ENCODE results near the gene P4HA1. TPM values are rescaled to one million over a fixed set of nuclear protein-coding genes. Genes with fewer than 3 reads are reported as not detected.

The P4HA1 gene
- total RNA-seq, 1 experiment from 2014 or later: 34.4 TPM

GRCh38 chr10:73096449-73097304, at the start of gene P4HA1 (continued):
- TF ChIP-seq TP53 (CRISPR knock-in tag; IDR thresholded peaks at IDR 0.05) (no peak), MYBL2 (CRISPR knock-in tag; IDR thresholded peaks at IDR 0.05) (peak; percentile 36; the same call in 1 of the 2 replicates), STAT6 (CRISPR knock-in tag; conservative IDR thresholded peaks at IDR 0.05; ENCODE audit: low read depth) (no peak), GABPB1 (CRISPR knock-in tag; IDR thresholded peaks at IDR 0.05) (peak; percentile 54), ZNF121 (CRISPR knock-in tag; IDR thresholded peaks at IDR 0.05) (no peak), TCF7 (CRISPR knock-in tag; IDR thresholded peaks at IDR 0.05; ENCODE audit: low read depth) (no peak), CDX4 (CRISPR knock-in tag; IDR thresholded peaks at IDR 0.05; ENCODE audit: borderline replicate concordance) (no peak; the same call in 1 of the 2 replicates), NR3C1 (CRISPR knock-in tag; conservative IDR thresholded peaks at IDR 0.05; ENCODE audit: low read depth) (no peak), ERG (CRISPR knock-in tag; IDR thresholded peaks at IDR 0.05) (no peak), PRDM15 (CRISPR knock-in tag; IDR thresholded peaks at IDR 0.05) (no peak), MXD4 (CRISPR knock-in tag; IDR thresholded peaks at IDR 0.05; ENCODE audit: borderline replicate concordance) (no peak), TEAD1 (CRISPR knock-in tag; IDR thresholded peaks at IDR 0.05) (peak; percentile 63; the same call in 1 of the 2 replicates), KAT7 (CRISPR knock-in tag; IDR thresholded peaks at IDR 0.05; ENCODE audit: borderline replicate concordance) (no peak; the same call in 1 of the 2 replicates)

GRCh38 chr10:73141603-73142002, 44.9 kb upstream of the P4HA1 start:
- POLR2A ChIA-PET: no interaction called here
- H3K27ac Mint-ChIP-seq: no peak overlapping the region
- CTCF ChIA-PET: no interaction called here

More at GRCh38 chr10:73141603-73142002, 44.9 kb upstream of the P4HA1 start:
- H3K4me3 Mint-ChIP-seq: no peak overlapping the region
- H3K4me1 Mint-ChIP-seq: no peaks in the 10 kb centered on the region
- no peaks in the 10 kb centered on the region for H3K9me3 Mint-ChIP-seq
- peaks cover 45% of the 10 kb centered on the region for H3K36me3 Mint-ChIP-seq
- TF ChIP-seq NR1H2 (CRISPR knock-in tag; IDR thresholded peaks at IDR 0.05) (no peak), SMAD3 (CRISPR knock-in tag; IDR thresholded peaks at IDR 0.05; ENCODE audit: borderline replicate concordance) (no peak), TCF7 (CRISPR knock-in tag; IDR thresholded peaks at IDR 0.05; ENCODE audit: low read depth) (no peak), CREB1 (CRISPR knock-in tag; IDR thresholded peaks at IDR 0.05) (no peak), PRRX2 (CRISPR knock-in tag; IDR thresholded peaks at IDR 0.05) (no peak), SOX15 (CRISPR knock-in tag; IDR thresholded peaks at IDR 0.05) (no peak), AR (CRISPR knock-in tag; IDR thresholded peaks at IDR 0.05) (no peak)
- DNase-seq (ENCODE audit: low spot score) (no peak), ATAC-seq (no peak)
- no peaks in the 10 kb centered on the region for H3K27me3 Mint-ChIP-seq (ENCODE audit: low read depth)

All from WTC11 (cell line).